HCT116 (cell line): Measurements from ENCODE around the gene SCOC. TPM values are rescaled to one million over a fixed set of nuclear protein-coding genes. Genes with fewer than 3 reads are reported as not detected.

Experiments
- ATAC-seq: fragments of 200-7000 bp; cut with Tn5 transposase; 2 replicates; pipeline ENCODE4 v1.9.1; 2020; ENCODE audit warnings: mild to moderate bottlenecking, moderate library complexity
- BruUV-seq: library from RNA; stranded (reverse); fragments of 400-500 nt; replicated peaks from 2 replicates; lab custom pipeline; 2021; lab: Mats Ljungman, UMichigan
- CTCF ChIA-PET: fragments of 300-600 bp; sonication (Branson Sonifier 250); formaldehyde crosslinking; loops from one replicate; lab custom pipeline; 2021; ENCODE audit warnings: antibody characterized with exemption; lab: Charles Lee
- POLR2A ChIA-PET: fragments of 300-600, 350-600 bp; sonication (Branson Sonifier 250); formaldehyde crosslinking; loops from one replicate; lab custom pipeline; 2021; ENCODE audit warnings: antibody characterized with exemption; lab: Charles Lee
- RAD21 ChIA-PET, 2 experiments: fragments of 300-600 bp; sonication (Branson Sonifier 250); formaldehyde crosslinking; loops; one replicate each; lab custom pipeline; 2023; ENCODE audit warnings: low total read pairs in 2 of 2; ENCODE audit not compliant: uncharacterized antibody in 2 of 2, unreplicated experiment in 2 of 2, low non-redundant PET in 1 of 2; lab: Charles Lee
- DNase-seq: peaks from one replicate; pipeline ENCODE4 v3.0.0-alpha.2; 2010; ENCODE audit warnings: low read depth, low spot score
- H2AFZ ChIP-seq: fragments of 200-600 bp; shearing (Covaris generic), sonication (generic); 2 replicates; pipeline ENCODE4 v1.6.1; 2017; ENCODE audit warnings: low read depth, mixed run types, mixed read lengths, antibody characterized with exemption, low read length; ENCODE audit not compliant: poor library complexity, severe bottlenecking
- H3K27ac ChIP-seq: 2 replicates; pipeline ENCODE4 v1.5.1; 2012; ENCODE audit warnings: low read depth, low read length
- H3K27me3 ChIP-seq: fragments of 200-600 bp; sonication (generic); 2 replicates; pipeline ENCODE4 v1.6.1; 2016; ENCODE audit warnings: mixed run types, low read length, mixed read lengths; ENCODE audit not compliant: insufficient read depth
- H3K36me3 ChIP-seq, 2 experiments: fragments of 200-500 bp in 1 of 2; fragments of 200-600 bp in 1 of 2; sonication (Bioruptor generic) in 1 of 2; sonication (generic) in 1 of 2; 2 replicates each; pipeline versions ENCODE4 v1.5.1 to v1.6.1; 2014 to 2016; ENCODE audit warnings: low read length in 2 of 2, inconsistent platforms in 1 of 2, mixed read lengths in 1 of 2, mixed run types in 1 of 2; ENCODE audit not compliant: insufficient read depth in 2 of 2, control insufficient read depth in 1 of 2
- H3K4me1 ChIP-seq, 2 experiments: fragments of 200-600 bp in 1 of 2; sonication (generic) in 1 of 2; 2 replicates each; pipeline versions ENCODE4 v1.5.1 to v1.6.1; 2012 to 2017; ENCODE audit warnings: low read length in 2 of 2, inconsistent platforms in 1 of 2, mild to moderate bottlenecking in 1 of 2, mixed read lengths in 1 of 2, mixed run types in 1 of 2, moderate library complexity in 1 of 2; ENCODE audit not compliant: insufficient read depth in 2 of 2, control insufficient read depth in 1 of 2
- H3K4me2 ChIP-seq: fragments of 200-600 bp; sonication (generic); 2 replicates; pipeline ENCODE4 v1.6.1; 2017; ENCODE audit warnings: mixed run types, low read length, mixed read lengths
- H3K4me3 ChIP-seq, 2 experiments: fragments of 200-600 bp in 1 of 2; sonication (generic) in 1 of 2; replicated peaks in 1 of 2; 2 replicates each; pipeline ENCODE4 v1.5.1; 2011 to 2016; ENCODE audit warnings: low read length in 2 of 2, control low read depth in 1 of 2, low read depth in 1 of 2, mild to moderate bottlenecking in 1 of 2, mixed read lengths in 1 of 2, mixed run types in 1 of 2
- H3K79me2 ChIP-seq: fragments of 200-600 bp; sonication (generic); 2 replicates; pipeline ENCODE4 v1.6.1; 2017; ENCODE audit warnings: mild to moderate bottlenecking, mixed run types, low read length, moderate library complexity, mixed read lengths; ENCODE audit not compliant: insufficient read depth
- H3K9ac ChIP-seq: fragments of 200-600 bp; sonication (generic); 2 replicates; pipeline ENCODE4 v1.6.1; 2016; ENCODE audit warnings: low read length, mixed read lengths
- H3K9me2 ChIP-seq: fragments of 200-600 bp; sonication (generic), shearing (Covaris generic); 2 replicates; pipeline ENCODE4 v1.6.1; 2017; ENCODE audit warnings: mixed run types, mild to moderate bottlenecking, moderate library complexity; ENCODE audit not compliant: insufficient read depth
- H3K9me3 ChIP-seq, 2 experiments: fragments of 200-500 bp in 1 of 2; fragments of 200-600 bp in 1 of 2; sonication (Bioruptor generic) in 1 of 2; sonication (generic) in 1 of 2; 2 replicates each; pipeline ENCODE4 v1.6.1; 2014 to 2017; ENCODE audit warnings: low read length in 2 of 2, mixed read lengths in 2 of 2, inconsistent platforms in 1 of 2, low read depth in 1 of 2, mild to moderate bottlenecking in 1 of 2, mixed run types in 1 of 2, moderate library complexity in 1 of 2; ENCODE audit not compliant: control insufficient read depth in 1 of 2, insufficient read depth in 1 of 2
- H4K20me1 ChIP-seq: fragments of 200-600 bp; sonication (generic), shearing (Covaris generic); 2 replicates; pipeline ENCODE4 v1.6.1; 2017; ENCODE audit warnings: mixed run types, mild to moderate bottlenecking, moderate library complexity; ENCODE audit not compliant: insufficient read depth
- CEBPB ChIP-seq: IDR thresholded peaks from 2 replicates; pipeline ENCODE4 v1.6.1; 2012; ENCODE audit warnings: low read depth
- CTCF ChIP-seq, 3 experiments: fragments of 200-600 bp in 1 of 3; sonication (generic) in 1 of 3; IDR thresholded peaks in 2 of 3; conservative IDR thresholded peaks in 1 of 3; 2 replicates each; pipeline ENCODE4 v1.5.1; 2012 to 2017; ENCODE audit warnings: low read depth in 2 of 3, low read length in 2 of 3, antibody characterized with exemption in 1 of 3, borderline replicate concordance in 1 of 3, control low read depth in 1 of 3, mild to moderate bottlenecking in 1 of 3, mixed read lengths in 1 of 3, mixed run types in 1 of 3, moderate library complexity in 1 of 3; ENCODE audit not compliant: insufficient read depth in 1 of 3
- EGR1 ChIP-seq: IDR thresholded peaks from 2 replicates; pipeline ENCODE4 v1.6.1; 2012; ENCODE audit warnings: low read depth
- ELF1 ChIP-seq: IDR thresholded peaks from 2 replicates; pipeline ENCODE4 v1.6.1; 2012; ENCODE audit warnings: low read depth, borderline replicate concordance
- EZH2phosphoT487 ChIP-seq: fragments of 200-600 bp; IDR thresholded peaks from 2 replicates; pipeline ENCODE4 v1.6.1; 2018; ENCODE audit warnings: antibody characterized with exemption, borderline replicate concordance
- FOSL1 ChIP-seq: IDR thresholded peaks from 2 replicates; pipeline ENCODE4 v1.6.1; 2012; ENCODE audit warnings: low read depth
- JUND ChIP-seq: IDR thresholded peaks from 2 replicates; pipeline ENCODE4 v1.6.1; 2012
- POLR2AphosphoS5 ChIP-seq: IDR thresholded peaks from 2 replicates; pipeline ENCODE4 v1.6.1; 2011; ENCODE audit warnings: mild to moderate bottlenecking, low read depth, low read length, moderate library complexity
- RAD21 ChIP-seq: IDR thresholded peaks from 2 replicates; pipeline ENCODE4 v1.6.1; 2012; ENCODE audit warnings: low read depth, mild to moderate bottlenecking
- REST ChIP-seq: IDR thresholded peaks from 2 replicates; pipeline ENCODE4 v1.6.1; 2012; ENCODE audit warnings: low read depth
- SIN3A ChIP-seq: IDR thresholded peaks from 2 replicates; pipeline ENCODE4 v1.6.1; 2012; ENCODE audit warnings: low read depth
- SP1 ChIP-seq: IDR thresholded peaks from 2 replicates; pipeline ENCODE4 v1.6.1; 2012; ENCODE audit warnings: low read depth
- SRF ChIP-seq: IDR thresholded peaks from 2 replicates; pipeline ENCODE4 v1.6.1; 2012; ENCODE audit warnings: low read depth
- TCF7L2 ChIP-seq: IDR thresholded peaks from 2 replicates; pipeline ENCODE4 v1.7.0; 2011; ENCODE audit warnings: borderline replicate concordance, inconsistent platforms; ENCODE audit not compliant: insufficient read depth, insufficient read length; ENCODE audit errors: extremely low read depth
- YY1 ChIP-seq: IDR thresholded peaks from 2 replicates; pipeline ENCODE4 v1.6.1; 2011; ENCODE audit warnings: low read length, low read depth, moderate library complexity, mild to moderate bottlenecking; ENCODE audit not compliant: insufficient replicate concordance; ENCODE audit errors: extremely low read depth
- ZBTB33 ChIP-seq: IDR thresholded peaks from 2 replicates; pipeline ENCODE4 v1.6.1; 2011; ENCODE audit warnings: mild to moderate bottlenecking, low read length, moderate library complexity; ENCODE audit not compliant: insufficient replicate concordance; ENCODE audit errors: extremely low read depth
- ZFX ChIP-seq: fragments of 450-650 bp; IDR thresholded peaks from 2 replicates; pipeline ENCODE4 v1.6.1; 2017
- intact Hi-C: fragments of 100-400 bp; cut with micrococcal nuclease; formaldehyde crosslinking; loops from 2 replicates; pipeline ENCODE4 v1.10.0; 2022
- total RNA-seq: library from RNA; stranded (reverse); gene quantifications from one replicate; pipeline ENCODE4 v1.2.1, GENCODE V29; 2021; ENCODE audit not compliant: unreplicated experiment
- TF ChIP-seq, protein P1 (sequence below): IDR thresholded peaks from 2 replicates; pipeline ENCODE4 v1.6.1; 2012
- TF ChIP-seq, protein P2 (sequence below): IDR thresholded peaks from 2 replicates; pipeline ENCODE4 v1.6.1; 2012

SCOC gene
- total RNA-seq, 1 experiment from 2014 or later = 52.2 TPM

GRCh38 chr4:140363051-140363450 lies 10.4 kb upstream of the SCOC start:
- H3K9ac ChIP-seq = no peak overlapping the region
- intact Hi-C loops = no loop called here

More at GRCh38 chr4:140363051-140363450, 10.4 kb upstream of the SCOC start:
- Histone ChIP-seq H3K4me2 (no peak overlapping the region), H3K27me3 (no peaks in the 10 kb centered on the region), H3K4me1 (peaks cover 3 to 8% of the 10 kb centered on the region in 2 experiments), H4K20me1 (no peaks in the 10 kb centered on the region), H3K36me3 (no peaks in the 10 kb centered on the region), H3K79me2 (no peaks in the 10 kb centered on the region), H3K4me3 (no peak overlapping the region), H3K9me3 (no peaks in the 10 kb centered on the region), H3K9me2 (no peaks in the 10 kb centered on the region), H3K27ac (no peak overlapping the region), H2AFZ (no peak overlapping the region)
- TF ChIP-seq, protein P1, sequence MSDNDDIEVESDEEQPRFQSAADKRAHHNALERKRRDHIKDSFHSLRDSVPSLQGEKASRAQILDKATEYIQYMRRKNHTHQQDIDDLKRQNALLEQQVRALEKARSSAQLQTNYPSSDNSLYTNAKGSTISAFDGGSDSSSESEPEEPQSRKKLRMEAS = no peak
- TF ChIP-seq TCF7L2 (no peak), RAD21 (no peak), POLR2AphosphoS5 (no peak), JUND (no peak), YY1 (no peak), ZBTB33 (no peak), REST (no peak), SP1 (no peak), EZH2phosphoT487 (no peak), CEBPB (no peak), SIN3A (no peak), SRF (no peak), CTCF (IDR thresholded peaks at IDR 0.05 in 2 of 3, conservative IDR thresholded peaks at IDR 0.05 in 1 of 3; ENCODE audit: borderline replicate concordance in 1 of 3, insufficient read depth in 1 of 3, low read depth in 2 of 3, low read length in 2 of 3) (no peak), ELF1 (no peak), EGR1 (no peak), ZFX (no peak), FOSL1 (no peak)
- TF ChIP-seq, protein P2, sequence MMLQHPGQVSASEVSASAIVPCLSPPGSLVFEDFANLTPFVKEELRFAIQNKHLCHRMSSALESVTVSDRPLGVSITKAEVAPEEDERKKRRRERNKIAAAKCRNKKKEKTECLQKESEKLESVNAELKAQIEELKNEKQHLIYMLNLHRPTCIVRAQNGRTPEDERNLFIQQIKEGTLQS = no peak
- BruUV-seq = no TSS peak
- RAD21 ChIA-PET = no interaction called here
- CTCF ChIA-PET = interaction anchor here (1.3 kb wide), 1 partner anchor 33 kb away, joined by 3 read pairs; no protein-coding TSS in a partner anchor
- ATAC-seq (no peak), DNase-seq (no peak)
- POLR2A ChIA-PET = interaction anchor here (1.8 kb wide), 1 partner anchor 10 kb away, joined by 7 read pairs; the partner anchor contains the start of gene SCOC
